ENCODE data around the gene TMC5. TPM values are rescaled to one million over a fixed set of nuclear protein-coding genes. Genes with fewer than 3 reads are reported as not detected.

Gene TMC5
- total and polyA plus RNA-seq, 2 of the 13 experiments (the other 11 are each of a cell fraction or from before 2014, with no cell fraction given) = 0.09 to 0.41 TPM

DNA sequence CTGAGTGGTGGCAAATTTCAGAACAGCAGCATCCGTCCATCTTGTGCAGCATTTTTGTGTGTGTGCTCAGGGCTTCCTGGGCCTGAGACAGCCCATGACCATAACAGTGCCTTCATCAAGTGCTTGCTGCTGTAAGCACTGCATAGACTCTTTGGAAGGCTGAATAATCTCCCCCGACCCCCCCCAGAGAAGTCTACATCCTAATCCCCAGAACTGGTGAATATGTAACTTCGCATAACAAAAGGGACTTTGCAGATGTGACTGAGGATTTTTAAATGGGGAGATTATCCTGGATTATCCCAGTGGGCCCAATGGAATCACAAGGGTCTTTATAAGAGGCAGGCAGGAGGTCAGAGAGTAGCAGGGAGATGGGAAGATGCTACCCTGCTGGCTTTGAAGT, 50.6 kb downstream of the TMC5 start:
- no peaks in the 10 kb centered on the region for H3K36me3 ChIP-seq (replicated peaks in 1 of 2; ENCODE audit: control insufficient read depth in 1 of 2, insufficient read depth in 2 of 2, low read length in 2 of 2)
- H3K4me2 ChIP-seq (ENCODE audit: low read depth, low read length) = no peak overlapping the region
- intact Hi-C loops (cut with micrococcal nuclease; ENCODE audit: unreplicated experiment) = no loop called here
- ChIA-PET POLR2A (no interaction called here), CTCF (ENCODE audit: low intra/inter-chr PET ratio, low total read pairs) (no interaction called here)
- BruUV-seq (replicated peaks) = no TSS peak
- no peak overlapping the region for H3K9ac ChIP-seq (ENCODE audit: insufficient read depth, low read depth, low read length)
- ATAC-seq (no peak), FAIRE-seq (no peak), DNase-seq (ENCODE audit: low spot score) (no peak)
- H3K79me2 ChIP-seq (ENCODE audit: insufficient read depth, low read length) = no peaks in the 10 kb centered on the region
- no peak for TF ChIP-seq ZNF326 (CRISPR knock-in tag; IDR thresholded peaks at IDR 0.05; ENCODE audit: borderline replicate concordance)
- TF ChIP-seq ZNF543 (CRISPR knock-in tag; IDR thresholded peaks at IDR 0.05) = no peak
- no peak for TF ChIP-seq TCF7 (IDR thresholded peaks at IDR 0.05; ENCODE audit: low read depth)
- TF ChIP-seq, protein P1, sequence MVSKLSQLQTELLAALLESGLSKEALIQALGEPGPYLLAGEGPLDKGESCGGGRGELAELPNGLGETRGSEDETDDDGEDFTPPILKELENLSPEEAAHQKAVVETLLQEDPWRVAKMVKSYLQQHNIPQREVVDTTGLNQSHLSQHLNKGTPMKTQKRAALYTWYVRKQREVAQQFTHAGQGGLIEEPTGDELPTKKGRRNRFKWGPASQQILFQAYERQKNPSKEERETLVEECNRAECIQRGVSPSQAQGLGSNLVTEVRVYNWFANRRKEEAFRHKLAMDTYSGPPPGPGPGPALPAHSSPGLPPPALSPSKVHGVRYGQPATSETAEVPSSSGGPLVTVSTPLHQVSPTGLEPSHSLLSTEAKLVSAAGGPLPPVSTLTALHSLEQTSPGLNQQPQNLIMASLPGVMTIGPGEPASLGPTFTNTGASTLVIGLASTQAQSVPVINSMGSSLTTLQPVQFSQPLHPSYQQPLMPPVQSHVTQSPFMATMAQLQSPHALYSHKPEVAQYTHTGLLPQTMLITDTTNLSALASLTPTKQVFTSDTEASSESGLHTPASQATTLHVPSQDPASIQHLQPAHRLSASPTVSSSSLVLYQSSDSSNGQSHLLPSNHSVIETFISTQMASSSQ (IDR thresholded peaks at IDR 0.05; ENCODE audit: low read depth) = no peak
- TF ChIP-seq, protein P1 (CRISPR knock-in tag; IDR thresholded peaks at IDR 0.05; ENCODE audit: borderline replicate concordance) = no peak
- TF ChIP-seq ISL2 (CRISPR knock-in tag; IDR thresholded peaks at IDR 0.05) = no peak
- TF ChIP-seq, protein P2, sequence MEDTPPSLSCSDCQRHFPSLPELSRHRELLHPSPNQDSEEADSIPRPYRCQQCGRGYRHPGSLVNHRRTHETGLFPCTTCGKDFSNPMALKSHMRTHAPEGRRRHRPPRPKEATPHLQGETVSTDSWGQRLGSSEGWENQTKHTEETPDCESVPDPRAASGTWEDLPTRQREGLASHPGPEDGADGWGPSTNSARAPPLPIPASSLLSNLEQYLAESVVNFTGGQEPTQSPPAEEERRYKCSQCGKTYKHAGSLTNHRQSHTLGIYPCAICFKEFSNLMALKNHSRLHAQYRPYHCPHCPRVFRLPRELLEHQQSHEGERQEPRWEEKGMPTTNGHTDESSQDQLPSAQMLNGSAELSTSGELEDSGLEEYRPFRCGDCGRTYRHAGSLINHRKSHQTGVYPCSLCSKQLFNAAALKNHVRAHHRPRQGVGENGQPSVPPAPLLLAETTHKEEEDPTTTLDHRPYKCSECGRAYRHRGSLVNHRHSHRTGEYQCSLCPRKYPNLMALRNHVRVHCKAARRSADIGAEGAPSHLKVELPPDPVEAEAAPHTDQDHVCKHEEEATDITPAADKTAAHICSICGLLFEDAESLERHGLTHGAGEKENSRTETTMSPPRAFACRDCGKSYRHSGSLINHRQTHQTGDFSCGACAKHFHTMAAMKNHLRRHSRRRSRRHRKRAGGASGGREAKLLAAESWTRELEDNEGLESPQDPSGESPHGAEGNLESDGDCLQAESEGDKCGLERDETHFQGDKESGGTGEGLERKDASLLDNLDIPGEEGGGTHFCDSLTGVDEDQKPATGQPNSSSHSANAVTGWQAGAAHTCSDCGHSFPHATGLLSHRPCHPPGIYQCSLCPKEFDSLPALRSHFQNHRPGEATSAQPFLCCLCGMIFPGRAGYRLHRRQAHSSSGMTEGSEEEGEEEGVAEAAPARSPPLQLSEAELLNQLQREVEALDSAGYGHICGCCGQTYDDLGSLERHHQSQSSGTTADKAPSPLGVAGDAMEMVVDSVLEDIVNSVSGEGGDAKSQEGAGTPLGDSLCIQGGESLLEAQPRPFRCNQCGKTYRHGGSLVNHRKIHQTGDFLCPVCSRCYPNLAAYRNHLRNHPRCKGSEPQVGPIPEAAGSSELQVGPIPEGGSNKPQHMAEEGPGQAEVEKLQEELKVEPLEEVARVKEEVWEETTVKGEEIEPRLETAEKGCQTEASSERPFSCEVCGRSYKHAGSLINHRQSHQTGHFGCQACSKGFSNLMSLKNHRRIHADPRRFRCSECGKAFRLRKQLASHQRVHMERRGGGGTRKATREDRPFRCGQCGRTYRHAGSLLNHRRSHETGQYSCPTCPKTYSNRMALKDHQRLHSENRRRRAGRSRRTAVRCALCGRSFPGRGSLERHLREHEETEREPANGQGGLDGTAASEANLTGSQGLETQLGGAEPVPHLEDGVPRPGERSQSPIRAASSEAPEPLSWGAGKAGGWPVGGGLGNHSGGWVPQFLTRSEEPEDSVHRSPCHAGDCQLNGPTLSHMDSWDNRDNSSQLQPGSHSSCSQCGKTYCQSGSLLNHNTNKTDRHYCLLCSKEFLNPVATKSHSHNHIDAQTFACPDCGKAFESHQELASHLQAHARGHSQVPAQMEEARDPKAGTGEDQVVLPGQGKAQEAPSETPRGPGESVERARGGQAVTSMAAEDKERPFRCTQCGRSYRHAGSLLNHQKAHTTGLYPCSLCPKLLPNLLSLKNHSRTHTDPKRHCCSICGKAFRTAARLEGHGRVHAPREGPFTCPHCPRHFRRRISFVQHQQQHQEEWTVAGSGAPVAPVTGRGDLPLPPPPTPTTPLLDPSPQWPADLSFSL (CRISPR knock-in tag; IDR thresholded peaks at IDR 0.05) = no peak
- no peak for TF ChIP-seq POLR2AphosphoS2 (IDR thresholded peaks at IDR 0.05; ENCODE audit: low read depth, low read length)
- in situ Hi-C loops (cut with HindIII; ENCODE audit: extremely low pct_ligation_motif_present, low pct_unique_long_range_greater_than_20kb) = no loop called here
- WGBS (ENCODE audit: low lambda C conversion rate) = 33% methylated on average over 3 of the region's 3 CpGs
- no peak overlapping the region for H3K4me3 ChIP-seq (replicated peaks in 1 of 3; ENCODE audit: insufficient read depth in 1 of 3, low read depth in 2 of 3, low read length in 3 of 3)
- no peaks in the 10 kb centered on the region for H4K20me1 ChIP-seq (ENCODE audit: insufficient read depth, low read length)
- no peaks in the 10 kb centered on the region for H3K4me1 ChIP-seq (ENCODE audit: insufficient read depth, low read length)
- peaks cover 0 to 23% of the 10 kb centered on the region in 2 experiments; a peak in 1 of 5 replicates for H3K27me3 ChIP-seq (ENCODE audit: control insufficient read depth in 1 of 2, insufficient read depth in 2 of 2, low read length in 2 of 2)
- no peak overlapping the region for H2AFZ ChIP-seq (ENCODE audit: low read length)
- no peaks in the 10 kb centered on the region for H3K9me3 ChIP-seq (ENCODE audit: low read length)
- no peak overlapping the region for H3K27ac ChIP-seq (ENCODE audit: extremely low read length, insufficient read depth, low read length)
